KOPT-K1 (cell line): ENCODE results near the gene JCHAIN.
"Not testable (repeated sequence)": the region's sequence is repeated elsewhere in the genome, so short reads cannot be mapped to it uniquely, and the experiment has no call there.

Source experiments
- H3K27ac ChIP-seq: fragments of 200-600 bp; sonication (generic); 2 replicates; pipeline ENCODE4 v1.5.1; 2016; ENCODE audit warnings: antibody characterized with exemption, mild to moderate bottlenecking, low read depth, low read length; ENCODE audit not compliant: poor library complexity, severe bottlenecking
- H3K36me3 ChIP-seq: fragments of 200-600 bp; sonication (generic); 2 replicates; pipeline ENCODE4 v1.5.1; 2017; ENCODE audit warnings: antibody characterized with exemption, mild to moderate bottlenecking, low read length, moderate library complexity; ENCODE audit not compliant: insufficient read depth
- H3K9me3 ChIP-seq: fragments of 200-600 bp; sonication (generic); 2 replicates; pipeline ENCODE4 v1.5.1; 2017; ENCODE audit warnings: antibody characterized with exemption, low read length, mild to moderate bottlenecking; ENCODE audit not compliant: insufficient read depth, poor library complexity, severe bottlenecking

Gene JCHAIN

GRCh38 chr4:70674731-70675130 is 8.4 kb upstream of the JCHAIN start:
- Histone ChIP-seq H3K36me3 (no peaks in the 10 kb centered on the region), H3K9me3 (no peaks in the 10 kb centered on the region), H3K27ac (no peak overlapping the region)

GRCh38 chr4:70674191-70674590 is 7.9 kb upstream of the JCHAIN start:
- Histone ChIP-seq H3K27ac (no peak overlapping the region), H3K9me3 (no peaks in the 10 kb centered on the region), H3K36me3 (no peaks in the 10 kb centered on the region)

GRCh38 chr4:70671091-70671490 is 4.8 kb upstream of the JCHAIN start:
- Histone ChIP-seq H3K9me3 (no peaks in the 10 kb centered on the region), H3K27ac (no peak overlapping the region)

DNA sequence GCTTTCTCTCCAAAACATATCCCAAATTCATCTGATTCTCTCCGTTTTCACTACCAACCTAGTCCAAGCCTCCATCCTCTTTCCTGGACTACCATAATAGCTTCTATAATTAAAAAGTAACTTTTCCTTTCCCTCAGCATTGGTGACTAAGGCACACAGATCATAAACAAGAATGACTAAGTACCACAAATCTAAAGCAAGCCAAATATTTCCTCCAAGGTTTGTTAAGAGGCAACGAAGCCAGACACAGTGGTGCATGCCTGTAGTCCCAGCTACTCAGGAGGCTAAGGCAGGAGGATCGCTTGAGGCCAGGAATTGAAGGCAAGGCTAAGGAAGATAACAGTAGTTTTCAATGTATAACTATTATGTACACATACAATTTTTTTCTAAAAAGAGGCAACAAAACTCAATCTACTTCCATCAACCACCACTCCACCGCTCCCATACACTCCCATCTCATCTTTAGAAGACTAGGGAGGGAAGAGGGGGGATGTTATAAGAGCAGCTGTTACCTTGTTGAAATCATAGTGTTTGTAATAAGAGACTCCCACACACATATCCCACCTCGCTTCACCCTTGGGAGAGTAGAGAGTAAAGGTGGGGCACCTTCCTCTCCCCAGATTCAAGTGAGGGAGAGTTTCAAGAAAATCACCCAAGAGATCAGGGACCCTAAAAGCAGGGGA is 4.2 kb upstream of the JCHAIN start:
- Histone ChIP-seq H3K27ac (no peak overlapping the region), H3K9me3 (no peaks in the 10 kb centered on the region), H3K36me3 (no peaks in the 10 kb centered on the region)

More at GRCh38 chr4:70671091-70671490, 4.8 kb upstream of the JCHAIN start:
- no peaks in the 10 kb centered on the region for H3K36me3 ChIP-seq

DNA sequence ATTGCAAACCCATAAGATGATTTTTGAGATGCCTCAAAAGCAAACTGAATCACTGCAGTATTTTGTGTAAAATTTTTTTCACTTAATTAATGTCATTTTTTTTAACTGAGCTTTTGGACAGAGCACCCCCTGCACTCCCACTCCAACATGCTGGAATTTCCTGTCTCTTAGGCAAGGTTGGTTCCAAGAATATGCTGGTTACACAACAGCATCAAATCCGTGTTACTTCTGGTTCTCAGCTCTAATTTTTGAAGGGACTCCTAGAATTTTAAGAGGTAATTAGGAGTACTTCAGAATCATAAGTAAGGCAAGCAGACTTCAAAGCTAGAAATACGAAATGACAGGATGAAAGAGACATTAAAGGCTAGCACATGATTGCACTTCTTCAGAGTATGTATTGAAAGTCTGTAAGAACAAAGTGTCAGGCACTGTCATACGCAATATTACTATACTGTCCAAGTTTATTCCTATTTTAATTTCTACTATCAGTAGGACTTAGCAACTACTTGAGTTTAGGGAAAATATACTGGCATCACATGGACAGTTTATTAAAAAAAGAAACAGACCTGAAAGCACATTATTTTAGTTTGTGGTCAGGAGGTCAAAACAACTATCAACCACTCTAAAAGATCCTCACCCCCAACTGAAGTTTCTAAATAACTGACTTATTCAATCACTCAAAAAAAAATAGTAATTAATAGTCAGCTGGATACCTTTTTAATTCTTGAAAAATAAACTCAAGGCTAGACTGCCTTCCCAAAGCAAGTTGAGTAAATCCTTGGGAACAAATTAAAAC is 1.6 kb upstream of the JCHAIN start:
- Histone ChIP-seq H3K27ac (no peak overlapping the region), H3K36me3 (no peaks in the 10 kb centered on the region), H3K9me3 (no peaks in the 10 kb centered on the region)

DNA sequence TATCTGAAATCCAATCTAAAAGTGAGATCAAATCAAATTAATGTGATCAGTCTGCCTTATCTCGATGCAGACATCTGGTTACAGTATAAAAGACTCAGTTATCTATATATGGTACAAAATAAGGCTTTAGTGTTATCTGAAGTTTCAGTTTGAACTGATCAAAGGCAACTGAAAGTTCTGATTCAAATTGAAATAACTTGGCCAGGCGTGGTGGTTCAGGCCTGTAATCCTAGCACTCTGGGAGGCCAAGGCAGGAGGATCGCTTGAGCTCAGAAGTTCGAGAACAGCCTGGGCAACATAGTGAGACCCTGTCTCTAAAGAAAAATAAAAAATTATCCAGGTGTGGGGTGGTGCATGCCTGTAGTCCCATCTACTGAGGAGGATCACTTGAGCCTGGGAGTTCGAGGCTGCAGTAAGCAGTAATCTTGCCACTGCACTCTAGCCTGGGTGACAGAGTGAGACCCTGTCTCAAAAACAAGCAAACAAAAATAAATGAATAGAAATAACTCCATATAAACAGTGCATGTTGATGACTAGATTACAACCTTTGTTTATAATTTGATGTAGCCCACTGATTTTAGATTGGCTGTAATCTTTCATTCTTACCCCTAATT is 4.9 kb downstream of the JCHAIN start:
- not testable (repeated sequence) for H3K9me3 ChIP-seq, H3K27ac ChIP-seq, H3K36me3 ChIP-seq

- no peak overlapping the region for H3K27ac ChIP-seq
- H3K36me3 ChIP-seq = no peaks in the 10 kb centered on the region
- no peaks in the 10 kb centered on the region for H3K9me3 ChIP-seq
Measured at GRCh38 chr4:70660106-70660505, 6.2 kb downstream of the JCHAIN start.

GRCh38 chr4:70658418-70658817 is 7.9 kb downstream of the JCHAIN start:
- Histone ChIP-seq H3K27ac (no peak overlapping the region), H3K36me3 (no peaks in the 10 kb centered on the region), H3K9me3 (no peaks in the 10 kb centered on the region)

DNA sequence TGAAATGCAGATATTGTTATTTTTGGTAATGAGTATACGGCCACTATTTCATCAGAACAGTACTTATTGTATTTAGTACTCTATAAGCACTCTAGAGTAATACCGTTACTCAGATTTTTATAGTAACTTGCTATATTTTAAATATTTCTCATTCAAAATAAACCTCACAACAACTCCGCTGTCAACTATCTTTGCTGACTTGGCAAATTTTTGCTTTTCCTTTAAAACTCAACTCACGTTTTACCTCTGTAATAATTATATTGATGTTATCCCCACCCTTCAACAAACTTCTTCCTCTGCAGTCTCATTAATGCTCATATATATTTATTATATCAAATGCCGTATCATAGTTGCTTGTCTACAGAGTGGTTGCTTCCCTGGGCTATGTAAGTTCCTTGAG is 9.0 kb downstream of the JCHAIN start:
- no peak overlapping the region for H3K27ac ChIP-seq
- no peaks in the 10 kb centered on the region for H3K9me3 ChIP-seq
- no peaks in the 10 kb centered on the region for H3K36me3 ChIP-seq

DNA sequence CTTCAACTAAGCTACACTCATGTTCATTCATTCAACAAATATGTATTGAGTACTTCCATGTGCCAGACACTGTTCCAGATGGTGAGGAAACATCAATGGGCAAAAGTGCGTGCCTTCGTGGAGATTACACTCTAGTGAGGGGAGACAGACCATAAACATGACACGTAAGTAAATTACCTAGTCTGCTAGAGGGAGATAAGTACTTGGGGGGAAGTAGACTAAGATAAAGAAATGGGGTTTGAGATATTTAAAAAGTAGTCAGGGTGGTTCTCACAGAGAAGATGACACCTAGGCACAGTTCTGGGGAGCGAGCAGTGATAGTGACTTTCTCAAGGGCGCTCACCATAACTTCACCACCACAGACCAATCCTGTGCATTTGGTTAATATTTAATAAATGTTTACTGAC is 11.7 kb downstream of the JCHAIN start:
- no peaks in the 10 kb centered on the region for H3K36me3 ChIP-seq
- H3K27ac ChIP-seq = no peak overlapping the region
- H3K9me3 ChIP-seq = no peaks in the 10 kb centered on the region

- Histone ChIP-seq H3K9me3 (no peaks in the 10 kb centered on the region), H3K36me3 (no peaks in the 10 kb centered on the region), H3K27ac (no peak overlapping the region)
Measured at GRCh38 chr4:70651864-70652506, 14.3 kb downstream of the JCHAIN start.

DNA sequence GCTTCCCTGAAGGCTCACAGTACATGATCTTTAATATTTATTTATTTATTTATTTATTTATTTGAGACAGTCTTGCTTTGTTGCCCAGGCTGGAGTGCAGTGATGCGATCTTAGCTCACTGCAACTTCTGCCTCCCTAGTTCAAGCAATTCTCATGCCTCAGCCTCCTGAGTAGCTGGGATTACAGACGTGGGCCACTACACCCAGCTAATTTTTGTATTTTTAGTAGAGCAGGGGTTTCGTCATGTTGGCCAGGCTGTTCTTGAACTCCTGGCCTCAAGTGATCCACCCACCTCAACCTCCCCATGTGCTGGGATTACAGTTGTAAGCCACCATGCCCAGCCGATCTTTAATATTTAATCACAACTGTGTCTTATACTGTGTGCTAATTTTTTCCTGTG is 15.6 kb downstream of the JCHAIN start:
- H3K27ac ChIP-seq, H3K9me3 ChIP-seq, H3K36me3 ChIP-seq: not testable (repeated sequence)

GRCh38 chr4:70640192-70640591 is 26.1 kb downstream of the JCHAIN start:
- H3K36me3 ChIP-seq = no peaks in the 10 kb centered on the region
- no peak overlapping the region for H3K27ac ChIP-seq
- no peaks in the 10 kb centered on the region for H3K9me3 ChIP-seq

DNA sequence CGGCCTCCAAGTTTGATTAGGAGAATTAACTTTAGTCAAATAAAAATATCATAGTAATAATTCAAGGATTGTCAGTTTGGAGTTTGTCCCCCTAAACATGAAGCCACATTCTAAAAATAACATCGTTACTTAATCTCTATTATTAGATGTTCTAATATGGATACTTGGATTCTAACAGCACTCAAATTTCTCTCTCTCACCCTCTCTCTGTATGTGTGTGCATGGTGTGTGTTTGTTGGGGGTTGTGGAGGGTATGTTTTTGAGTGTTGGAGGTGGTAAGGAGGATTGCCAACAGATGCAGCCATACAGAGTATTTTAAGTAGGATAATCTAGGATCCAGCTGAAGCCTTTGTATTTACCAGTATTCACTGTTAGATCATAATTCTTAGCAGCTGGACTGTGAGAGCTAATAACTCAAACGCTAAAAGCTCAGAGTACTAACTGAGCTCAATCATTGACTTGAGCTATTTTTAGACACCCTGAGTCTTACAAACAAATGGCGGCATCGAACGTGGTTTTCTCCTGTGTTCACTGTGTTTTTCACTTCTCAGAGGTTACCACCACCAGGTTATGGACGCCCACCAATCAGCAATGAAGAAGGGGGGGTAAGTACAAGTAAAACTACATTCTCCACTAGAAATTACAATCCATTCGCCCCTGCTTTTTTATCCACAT is 28.9 kb downstream of the JCHAIN start:
- no peak overlapping the region for H3K27ac ChIP-seq
- H3K9me3 ChIP-seq = no peaks in the 10 kb centered on the region
- H3K36me3 ChIP-seq = no peaks in the 10 kb centered on the region

DNA sequence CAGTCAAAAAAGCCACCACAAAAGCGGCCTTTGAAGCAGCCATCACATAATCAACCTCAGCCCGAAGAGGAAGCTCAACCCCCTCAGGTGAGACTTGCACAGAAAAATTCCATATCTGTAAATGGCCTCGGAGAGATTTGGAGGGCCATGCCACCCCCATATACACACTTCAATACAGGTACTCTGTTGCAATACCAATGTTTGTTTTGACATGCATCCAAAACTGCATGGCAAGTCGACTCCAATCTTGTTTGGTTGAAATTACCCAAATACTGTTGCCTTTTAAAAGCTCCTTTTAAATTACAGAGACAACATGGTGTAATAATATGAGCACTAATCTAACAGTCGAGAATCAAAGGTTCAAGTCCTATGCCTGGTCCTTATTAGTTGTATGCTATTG is 31.8 kb downstream of the JCHAIN start:
- Histone ChIP-seq H3K36me3 (no peaks in the 10 kb centered on the region), H3K9me3 (no peaks in the 10 kb centered on the region), H3K27ac (no peak overlapping the region)
